Measurements from ENCODE around the gene RBSN.

The RBSN gene

GRCh38 chr3:15099364-15100098 is 583 bp upstream of the RBSN start:
- DNase-seq (ENCODE audit: low read depth), result peak; percentile 18
- no peak for TF ChIP-seq CTCF (IDR thresholded peaks at IDR 0.05; ENCODE audit: insufficient read depth, low read depth, low read length, missing control alignments)
- peak overlapping the region; percentile 95 for H3K4me3 ChIP-seq (ENCODE audit: low read depth, low read length)

- peak overlapping the region; percentile 95 for H3K4me3 ChIP-seq (ENCODE audit: low read depth, low read length)
- peak; percentile 63 for DNase-seq (ENCODE audit: low read depth)
- no peak for TF ChIP-seq CTCF (IDR thresholded peaks at IDR 0.05; ENCODE audit: insufficient read depth, low read depth, low read length, missing control alignments)
These were observed 1.1 kb downstream of the RBSN start for GRCh38 chr3:15097891-15098290.

GRCh38 chr3:15096046-15096445 is 2.9 kb downstream of the RBSN start:
- no peak overlapping the region for H3K4me3 ChIP-seq (ENCODE audit: low read depth, low read length)
- DNase-seq (ENCODE audit: low read depth), result no peak
- TF ChIP-seq CTCF (IDR thresholded peaks at IDR 0.05; ENCODE audit: insufficient read depth, low read depth, low read length, missing control alignments), result no peak

GRCh38 chr3:15094187-15094875 is 4.6 kb downstream of the RBSN start:
- no peak for TF ChIP-seq CTCF (IDR thresholded peaks at IDR 0.05; ENCODE audit: insufficient read depth, low read depth, low read length, missing control alignments)
- no peak for DNase-seq (ENCODE audit: low read depth)
- no peak overlapping the region for H3K4me3 ChIP-seq (ENCODE audit: low read depth, low read length)

- no peak overlapping the region for H3K4me3 ChIP-seq (ENCODE audit: low read depth, low read length)
- DNase-seq (ENCODE audit: low read depth), result no peak
- no peak for TF ChIP-seq CTCF (IDR thresholded peaks at IDR 0.05; ENCODE audit: insufficient read depth, low read depth, low read length, missing control alignments)
These were observed 6.3 kb downstream of the RBSN start for GRCh38 chr3:15092686-15093085.

GRCh38 chr3:15091575-15091974 is 7.4 kb downstream of the RBSN start:
- no peak for TF ChIP-seq CTCF (IDR thresholded peaks at IDR 0.05; ENCODE audit: insufficient read depth, low read depth, low read length, missing control alignments)
- no peak for DNase-seq (ENCODE audit: low read depth)
- H3K4me3 ChIP-seq (ENCODE audit: low read depth, low read length), result no peak overlapping the region
